Gastroesophageal sphincter (tissue), 4 donors: ENCODE results near the gene TSPAN8. TPM values are rescaled to one million over a fixed set of nuclear protein-coding genes. Genes with fewer than 3 reads are reported as not detected.
"Not testable (repeated sequence)": the region's sequence is repeated elsewhere in the genome, so short reads cannot be mapped to it uniquely, and the experiment has no call there.

ENCODE experiments used
- ATAC-seq: fragments of 150-250 bp; one replicate; pipeline ENCODE4 v1.9.1; 2016; ENCODE audit warnings: mild to moderate bottlenecking, moderate library complexity
- H3K27ac ChIP-seq, 4 donors: fragments of 200-600 bp; sonication (generic) in 3 of 4; 1 replicate in 3 of 4; 2 replicates in 1 of 4; pipeline ENCODE4 v1.5.1; 2016 to 2019
- H3K27me3 ChIP-seq: fragments of 200-600 bp; sonication (generic); one replicate; pipeline ENCODE4 v1.5.1; 2019
- H3K36me3 ChIP-seq, 2 donors: fragments of 200-600 bp; sonication (generic); one replicate each; pipeline ENCODE4 v1.5.1; 2019; ENCODE audit warnings: control low read depth in 1 of 2
- H3K4me1 ChIP-seq, 3 donors: fragments of 200-600 bp; sonication (generic); 1 replicate in 2 of 3; 2 replicates in 1 of 3; pipeline ENCODE4 v1.5.1; 2016 to 2019; ENCODE audit warnings: control low read depth in 2 of 3
- H3K4me3 ChIP-seq, 2 donors: fragments of 200-600 bp; sonication (generic); one replicate each; pipeline ENCODE4 v1.5.1; 2019; ENCODE audit warnings: mild to moderate bottlenecking in 1 of 2, moderate library complexity in 1 of 2
- H3K9me3 ChIP-seq, 3 donors: fragments of 200-600 bp; sonication (generic); one replicate each; pipeline ENCODE4 v1.5.1; 2017 to 2019; ENCODE audit warnings: control low read depth in 2 of 3
- CTCF ChIP-seq, 4 experiments: fragments of 200-600 bp in 2 of 4; fragments of 450-650 bp in 2 of 4; sonication (generic) in 1 of 4; IDR thresholded peaks; one replicate each; pipeline ENCODE4 v1.5.1; 2017 to 2019; ENCODE audit warnings: antibody characterized with exemption in 4 of 4, mild to moderate bottlenecking in 2 of 4, moderate library complexity in 2 of 4
- EP300 ChIP-seq: sonication (generic); formaldehyde crosslinking; IDR thresholded peaks from one replicate; pipeline ENCODE4 v1.6.1; 2017; ENCODE audit warnings: antibody characterized with exemption, mild to moderate bottlenecking
- POLR2A ChIP-seq, 2 donors: fragments of 450-650 bp; IDR thresholded peaks; one replicate each; pipeline ENCODE4 v1.6.1; 2017; ENCODE audit warnings: antibody characterized with exemption in 2 of 2, mild to moderate bottlenecking in 2 of 2, moderate library complexity in 1 of 2
- POLR2AphosphoS5 ChIP-seq: sonication (generic); formaldehyde crosslinking; IDR thresholded peaks from one replicate; pipeline ENCODE4 v1.6.1; 2017; ENCODE audit warnings: antibody characterized with exemption
- WGBS, 2 donors: methylation state at CpG; one replicate each; pipeline ENCODE4 v1.1.5; 2018; ENCODE audit warnings: low coverage in 1 of 2; 5-methylcytosine and 5-hydroxymethylcytosine counted together
- total RNA-seq, 4 donors: library from RNA; depleted of rRNA; stranded (reverse); fragments of >200 nt; gene quantifications; one replicate each; pipeline ENCODE4 v1.1.0, GENCODE V29; 2016

Gene TSPAN8
- total RNA-seq, 4 donors from 2014 or later: 0.81 to 5.9 (median 3.3) TPM

- WGBS, 2 donors: 20 to 29% methylated on average over 1 of the region's 1 CpG
- no peaks in the 10 kb centered on the region for H3K4me1 ChIP-seq
- H3K27ac ChIP-seq: no peak overlapping the region
- ATAC-seq: no peak
- H3K4me3 ChIP-seq: no peak overlapping the region
- no peaks in the 10 kb centered on the region for H3K36me3 ChIP-seq
- no peaks in the 10 kb centered on the region for H3K27me3 ChIP-seq
- H3K9me3 ChIP-seq: no peaks in the 10 kb centered on the region
- TF ChIP-seq CTCF (IDR thresholded peaks at IDR 0.05) (no peak), EP300 (no peak), POLR2A (IDR thresholded peaks at IDR 0.05) (no peak), POLR2AphosphoS5 (no peak)
These were observed 16.3 kb upstream of the TSPAN8 start for GRCh38 chr12:71174146-71174545.

GRCh38 chr12:71170456-71170855, 12.7 kb upstream of the TSPAN8 start:
- ATAC-seq: no peak
- TF ChIP-seq EP300 (no peak), POLR2AphosphoS5 (no peak), POLR2A (IDR thresholded peaks at IDR 0.05) (no peak), CTCF (IDR thresholded peaks at IDR 0.05) (no peak)
- H3K4me1 ChIP-seq: no peaks in the 10 kb centered on the region
- no peaks in the 10 kb centered on the region for H3K36me3 ChIP-seq
- H3K4me3 ChIP-seq: no peak overlapping the region
- 36 to 71% methylated on average over 1 of the region's 1 CpG for WGBS, 2 donors
- no peaks in the 10 kb centered on the region for H3K27me3 ChIP-seq
- H3K27ac ChIP-seq: no peak overlapping the region
- H3K9me3 ChIP-seq: peaks cover 0 to 17% (median 0%) of the 10 kb centered on the region in 3 donors

- no peak overlapping the region for H3K27ac ChIP-seq
- no peaks in the 10 kb centered on the region for H3K36me3 ChIP-seq
- H3K27me3 ChIP-seq: no peaks in the 10 kb centered on the region
- no peak overlapping the region for H3K4me3 ChIP-seq
- TF ChIP-seq CTCF (IDR thresholded peaks at IDR 0.05) (no peak), EP300 (no peak), POLR2A (IDR thresholded peaks at IDR 0.05) (no peak), POLR2AphosphoS5 (no peak)
- peaks cover 0 to 18% (median 0%) of the 10 kb centered on the region in 3 donors for H3K9me3 ChIP-seq
- no peaks in the 10 kb centered on the region for H3K4me1 ChIP-seq
- ATAC-seq: no peak
These were observed 11.5 kb upstream of the TSPAN8 start for GRCh38 chr12:71169286-71169685.

GRCh38 chr12:71166862-71167496, 9.2 kb upstream of the TSPAN8 start:
- 54 to 69% methylated on average over 2 to 4 of the region's 4 CpGs for WGBS, 2 donors
- no peak for TF ChIP-seq EP300
- no peak for TF ChIP-seq POLR2A (IDR thresholded peaks at IDR 0.05)
- TF ChIP-seq CTCF (IDR thresholded peaks at IDR 0.05): no peak
- no peak for TF ChIP-seq POLR2AphosphoS5
- no peaks in the 10 kb centered on the region for H3K36me3 ChIP-seq
- ATAC-seq: no peak
- H3K9me3 ChIP-seq: peaks cover 0 to 18% (median 0%) of the 10 kb centered on the region in 3 donors
- H3K27me3 ChIP-seq: no peaks in the 10 kb centered on the region
- no peaks in the 10 kb centered on the region for H3K4me1 ChIP-seq
- H3K4me3 ChIP-seq: no peak overlapping the region
- H3K27ac ChIP-seq: no peak overlapping the region

GRCh38 chr12:71166280-71166679, 8.5 kb upstream of the TSPAN8 start:
- H3K4me3 ChIP-seq: no peak overlapping the region
- no peaks in the 10 kb centered on the region for H3K27me3 ChIP-seq
- H3K36me3 ChIP-seq: no peaks in the 10 kb centered on the region
- TF ChIP-seq CTCF (IDR thresholded peaks at IDR 0.05) (no peak), EP300 (no peak), POLR2AphosphoS5 (no peak), POLR2A (IDR thresholded peaks at IDR 0.05) (no peak)
- no peak overlapping the region for H3K27ac ChIP-seq
- no peaks in the 10 kb centered on the region for H3K4me1 ChIP-seq
- no CpG with 5 or more reads among the region's 34 CpGs for WGBS, 2 donors
- peaks cover 0 to 18% (median 0%) of the 10 kb centered on the region in 3 donors for H3K9me3 ChIP-seq
- ATAC-seq: no peak

GRCh38 chr12:71165780-71166179, 8.0 kb upstream of the TSPAN8 start:
- H3K27me3 ChIP-seq, ATAC-seq, H3K36me3 ChIP-seq, H3K4me3 ChIP-seq, H3K27ac ChIP-seq, H3K4me1 ChIP-seq: not testable (repeated sequence)
- WGBS, 2 donors: 95 to 100% methylated on average over 2 to 3 of the region's 5 CpGs
- H3K9me3 ChIP-seq: peaks cover 0 to 18% (median 0%) of the 10 kb centered on the region in 3 donors
